SK-N-MC (cell line): ENCODE measurements around the gene BTG4.

ENCODE experiments used
- EZH2 ChIP-seq: fragments of 200-600 bp; sonication (generic); IDR thresholded peaks from one replicate; pipeline ENCODE4 v1.6.1; 2017; ENCODE audit warnings: antibody characterized with exemption
- POLR2AphosphoS5 ChIP-seq: IDR thresholded peaks from 2 replicates; pipeline ENCODE4 v1.6.1; 2012; ENCODE audit warnings: mild to moderate bottlenecking, low read depth, low read length, borderline replicate concordance

GRCh38 chr11:111472228-111472627 is 40.0 kb downstream of the BTG4 start:
- no peak for TF ChIP-seq POLR2AphosphoS5
- no peak for TF ChIP-seq EZH2
